ENCODE measurements around the gene HTT-AS.

DNA sequence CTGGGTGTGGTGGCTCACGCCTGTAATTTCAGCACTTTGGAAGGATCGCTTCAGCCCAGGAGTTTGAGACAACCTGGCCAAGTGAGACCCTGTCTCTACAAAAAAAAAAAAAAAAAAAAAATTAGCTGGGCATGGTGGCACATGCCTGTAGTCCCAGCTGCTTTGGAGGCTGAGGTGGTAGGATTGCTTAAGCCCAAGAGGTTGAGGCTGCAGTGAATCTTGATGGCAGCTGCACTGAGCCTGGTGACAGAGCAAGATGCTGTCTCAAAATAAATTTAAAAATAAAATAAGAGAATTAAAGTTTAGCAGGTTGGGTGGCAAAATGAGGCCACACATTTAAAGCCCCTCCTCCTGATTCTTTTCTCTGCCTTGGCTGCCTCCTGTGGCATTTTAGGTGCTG lies 47.3 kb upstream of the HTT-AS start:
- TF ChIP-seq GATA2 (IDR thresholded peaks at IDR 0.05; ENCODE audit: low read depth, low read length) (no peak), GATA3 (IDR thresholded peaks at IDR 0.05; ENCODE audit: low read depth, low read length) (no peak)

All from SH-SY5Y (cell line).